ENCODE results near the gene PNO1.

DNA sequence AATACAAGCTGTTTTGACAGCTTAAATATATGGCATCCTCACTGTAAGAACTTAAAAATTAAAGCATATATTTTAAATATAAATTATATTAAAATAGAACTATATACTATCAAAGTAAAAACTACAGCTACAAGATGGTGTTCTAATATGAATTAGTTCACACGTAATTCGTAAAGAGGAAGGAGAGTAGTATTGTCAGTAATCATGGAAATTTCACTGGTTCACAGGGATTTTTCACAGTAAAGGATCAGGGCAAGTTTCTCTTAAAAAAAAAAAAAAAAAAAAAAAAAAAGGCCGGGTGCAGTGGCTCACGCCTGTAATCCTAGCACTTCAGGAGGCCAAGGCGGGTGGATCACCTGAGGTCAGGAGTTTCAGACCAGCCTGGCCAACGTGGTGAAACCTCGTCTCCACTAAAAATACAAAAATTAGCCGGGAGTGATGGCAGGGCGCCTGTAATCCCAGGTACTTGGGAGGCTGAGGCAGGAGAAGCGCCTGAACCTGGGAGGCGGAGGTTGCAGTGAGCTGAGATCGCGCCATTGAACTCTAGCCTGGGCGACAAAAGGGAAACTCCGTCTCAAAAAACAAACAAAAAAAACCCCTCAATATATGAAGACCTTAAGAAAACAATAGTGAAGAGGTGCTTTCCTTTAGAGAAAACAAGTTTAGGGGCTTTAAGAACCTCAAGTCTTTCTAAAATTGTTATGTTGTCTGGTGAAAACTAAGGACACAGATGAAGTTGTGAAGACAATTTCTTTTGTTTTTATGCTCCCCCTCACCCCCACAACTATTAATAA, 32.5 kb downstream of the PNO1 start:
- TF ChIP-seq CTCF (IDR thresholded peaks at IDR 0.05), result no peak
- no peak for TF ChIP-seq POLR2A (IDR thresholded peaks at IDR 0.05)

Data from adrenal gland (tissue), 5 donors.